ENCODE data around the gene KCNN1.

KCNN1 gene

GRCh38 chr19:17966129-17966483, 801 bp upstream of the KCNN1 start:
- no peak for TF ChIP-seq CTCF (IDR thresholded peaks at IDR 0.05)
- peak overlapping the region; percentile 41 for H3K27ac Mint-ChIP-seq
- peaks cover 38% of the 10 kb centered on the region for H3K4me1 Mint-ChIP-seq

GRCh38 chr19:17967257-17968051, 547 bp downstream of the KCNN1 start:
- H3K36me3 Mint-ChIP-seq (ENCODE audit: low read depth) = peaks cover 5% of the 10 kb centered on the region
- peak overlapping the region; percentile 87 for H3K4me3 Mint-ChIP-seq
- no peak for TF ChIP-seq CTCF (IDR thresholded peaks at IDR 0.05)
- no peaks in the 10 kb centered on the region for H3K9me3 Mint-ChIP-seq
- no peak overlapping the region for H3K27ac Mint-ChIP-seq
- H3K4me1 Mint-ChIP-seq = peaks cover 44% of the 10 kb centered on the region
- H3K27me3 Mint-ChIP-seq (ENCODE audit: low read depth, poor library complexity) = peaks cover 25% of the 10 kb centered on the region
- DNase-seq = no peak

More at GRCh38 chr19:17966129-17966483, 801 bp upstream of the KCNN1 start:
- Mint-ChIP-seq H3K9me3 (no peaks in the 10 kb centered on the region), H3K27me3 (ENCODE audit: low read depth, poor library complexity) (peaks cover 25% of the 10 kb centered on the region), H3K36me3 (ENCODE audit: low read depth) (peaks cover 5% of the 10 kb centered on the region), H3K4me3 (peak overlapping the region; percentile 85)
- DNase-seq = no peak

- Mint-ChIP-seq H3K36me3 (ENCODE audit: low read depth) (peaks cover 9% of the 10 kb centered on the region), H3K4me1 (peaks cover 49% of the 10 kb centered on the region), H3K9me3 (no peaks in the 10 kb centered on the region), H3K4me3 (peak overlapping the region; percentile 87), H3K27ac (no peak overlapping the region), H3K27me3 (ENCODE audit: low read depth, poor library complexity) (peaks cover 22% of the 10 kb centered on the region)
- DNase-seq = no peak
- no peak for TF ChIP-seq CTCF (IDR thresholded peaks at IDR 0.05)
Measured at GRCh38 chr19:17968362-17968761, 1.5 kb downstream of the KCNN1 start.

GRCh38 chr19:17969096-17969792, 2.3 kb downstream of the KCNN1 start:
- peaks cover 49% of the 10 kb centered on the region for H3K4me1 Mint-ChIP-seq
- H3K4me3 Mint-ChIP-seq = no peak overlapping the region

GRCh38 chr19:17972230-17972629, 5.3 kb downstream of the KCNN1 start:
- TF ChIP-seq CTCF (IDR thresholded peaks at IDR 0.05) = no peak
- DNase-seq = no peak
- peaks cover 16% of the 10 kb centered on the region for H3K36me3 Mint-ChIP-seq (ENCODE audit: low read depth)
- peaks cover 24% of the 10 kb centered on the region for H3K4me1 Mint-ChIP-seq
- H3K4me3 Mint-ChIP-seq = no peak overlapping the region
- H3K27ac Mint-ChIP-seq = no peak overlapping the region
- H3K27me3 Mint-ChIP-seq (ENCODE audit: low read depth, poor library complexity) = no peaks in the 10 kb centered on the region
- no peaks in the 10 kb centered on the region for H3K9me3 Mint-ChIP-seq

More at GRCh38 chr19:17969096-17969792, 2.3 kb downstream of the KCNN1 start:
- H3K9me3 Mint-ChIP-seq = no peaks in the 10 kb centered on the region
- peaks cover 5% of the 10 kb centered on the region for H3K36me3 Mint-ChIP-seq (ENCODE audit: low read depth)
- H3K27me3 Mint-ChIP-seq (ENCODE audit: low read depth, poor library complexity) = peaks cover 15% of the 10 kb centered on the region
- TF ChIP-seq CTCF (IDR thresholded peaks at IDR 0.05) = no peak
- no peak for DNase-seq
- no peak overlapping the region for H3K27ac Mint-ChIP-seq

Data from nephron progenitor cell (in vitro differentiated cells).